ENCODE data around the gene MAP2K4.

Gene MAP2K4

DNA sequence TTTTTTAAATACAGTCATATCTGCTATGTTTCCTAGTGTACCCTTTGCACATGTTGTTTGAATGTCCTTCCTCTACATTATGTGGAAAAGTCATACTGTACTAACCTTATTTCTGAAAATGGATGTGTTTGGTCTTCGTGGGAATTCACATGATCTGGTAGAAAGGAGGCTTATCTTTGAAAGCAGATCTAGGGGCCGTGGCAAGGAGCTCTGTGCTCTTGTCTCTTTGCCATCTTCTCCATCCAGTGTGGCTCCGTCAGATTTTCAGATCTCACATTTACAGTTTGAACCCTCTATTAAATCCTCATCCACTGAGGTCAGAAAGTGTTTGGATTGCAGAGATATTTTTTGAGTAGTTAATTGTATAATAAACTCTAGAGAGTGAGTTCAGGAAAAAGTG is 32.9 kb downstream of the MAP2K4 start:
- Mint-ChIP-seq H3K27me3 (no peaks in the 10 kb centered on the region), H3K27ac (peak overlapping the region; percentile 47), H3K4me1 (ENCODE audit: low read depth) (peaks cover 82% of the 10 kb centered on the region), H3K4me3 (peak overlapping the region; percentile 47), H3K9me3 (no peaks in the 10 kb centered on the region), H3K36me3 (ENCODE audit: low read depth) (peaks cover 30% of the 10 kb centered on the region)
- DNase-seq = no peak

DNA sequence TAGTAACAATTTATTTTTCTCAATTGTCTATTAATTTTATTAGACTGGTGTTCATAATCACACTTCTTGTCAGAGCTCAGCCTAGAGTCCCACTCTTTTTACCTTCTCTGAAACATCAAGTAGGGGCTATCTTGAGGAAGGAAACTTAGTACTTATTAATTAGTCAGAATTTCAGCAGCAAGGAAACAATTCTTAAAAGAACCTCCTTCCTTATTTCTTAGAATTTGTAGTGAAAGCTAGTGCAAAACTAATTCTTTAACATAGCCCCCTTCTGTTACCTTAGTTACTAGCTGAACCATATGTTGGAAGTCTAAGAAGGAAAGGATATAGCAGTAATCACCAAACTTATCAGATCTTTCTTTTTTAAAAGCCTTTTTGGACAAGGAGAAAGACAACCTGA is 35.2 kb downstream of the MAP2K4 start:
- peak overlapping the region; percentile 50 for H3K27ac Mint-ChIP-seq
- no peaks in the 10 kb centered on the region for H3K27me3 Mint-ChIP-seq
- peaks cover 51% of the 10 kb centered on the region for H3K36me3 Mint-ChIP-seq (ENCODE audit: low read depth)
- no peak for DNase-seq
- H3K4me1 Mint-ChIP-seq (ENCODE audit: low read depth) = peaks cover 67% of the 10 kb centered on the region
- no peak overlapping the region for H3K4me3 Mint-ChIP-seq
- H3K9me3 Mint-ChIP-seq = no peaks in the 10 kb centered on the region

DNA sequence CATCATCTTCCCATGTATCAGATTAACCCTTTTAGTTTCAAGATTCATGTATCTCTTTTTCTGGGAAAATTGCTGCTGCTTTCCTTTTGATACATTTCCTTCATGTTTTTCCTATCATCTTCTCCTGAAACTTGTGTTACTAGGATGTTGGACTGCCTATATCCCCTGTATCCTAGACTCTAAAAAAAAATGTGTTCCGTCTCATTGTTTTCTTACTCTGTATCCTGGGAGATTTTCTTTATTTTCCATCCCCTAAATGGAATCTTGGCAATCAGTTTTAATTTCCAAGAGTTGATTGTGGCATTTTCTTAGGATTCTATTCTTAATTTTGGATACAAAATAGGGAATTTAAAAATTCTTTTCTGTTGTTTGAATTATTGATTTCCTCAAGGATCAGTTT is 36.8 kb downstream of the MAP2K4 start:
- no peak overlapping the region for H3K27ac Mint-ChIP-seq
- H3K27me3 Mint-ChIP-seq = no peaks in the 10 kb centered on the region
- H3K36me3 Mint-ChIP-seq (ENCODE audit: low read depth) = peaks cover 67% of the 10 kb centered on the region
- no peak overlapping the region for H3K4me3 Mint-ChIP-seq
- H3K4me1 Mint-ChIP-seq (ENCODE audit: low read depth) = peaks cover 52% of the 10 kb centered on the region
- no peaks in the 10 kb centered on the region for H3K9me3 Mint-ChIP-seq
- DNase-seq = no peak

DNA sequence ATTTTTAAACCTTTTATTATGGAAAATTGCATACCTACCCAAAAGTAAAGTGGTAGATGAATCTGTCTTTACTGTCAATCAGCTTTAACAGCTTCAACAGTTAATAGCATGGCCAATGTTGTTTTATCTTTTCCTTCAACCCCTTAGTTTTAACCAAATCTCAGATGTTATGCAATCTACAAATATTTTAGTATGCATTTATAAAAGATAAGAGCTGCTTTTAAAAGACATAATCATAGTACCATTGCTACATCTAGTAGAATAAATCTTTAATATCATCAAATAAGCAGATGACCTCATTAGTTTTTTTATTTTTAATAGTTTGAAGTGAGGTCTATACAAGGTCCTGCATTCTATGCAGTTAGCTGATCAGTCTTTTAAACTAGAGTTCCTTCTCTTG is 37.9 kb downstream of the MAP2K4 start:
- H3K36me3 Mint-ChIP-seq (ENCODE audit: low read depth) = peaks cover 77% of the 10 kb centered on the region
- no peak overlapping the region for H3K27ac Mint-ChIP-seq
- H3K9me3 Mint-ChIP-seq = no peaks in the 10 kb centered on the region
- H3K4me1 Mint-ChIP-seq (ENCODE audit: low read depth) = peaks cover 44% of the 10 kb centered on the region
- H3K27me3 Mint-ChIP-seq = no peaks in the 10 kb centered on the region
- no peak for DNase-seq
- no peak overlapping the region for H3K4me3 Mint-ChIP-seq

DNA sequence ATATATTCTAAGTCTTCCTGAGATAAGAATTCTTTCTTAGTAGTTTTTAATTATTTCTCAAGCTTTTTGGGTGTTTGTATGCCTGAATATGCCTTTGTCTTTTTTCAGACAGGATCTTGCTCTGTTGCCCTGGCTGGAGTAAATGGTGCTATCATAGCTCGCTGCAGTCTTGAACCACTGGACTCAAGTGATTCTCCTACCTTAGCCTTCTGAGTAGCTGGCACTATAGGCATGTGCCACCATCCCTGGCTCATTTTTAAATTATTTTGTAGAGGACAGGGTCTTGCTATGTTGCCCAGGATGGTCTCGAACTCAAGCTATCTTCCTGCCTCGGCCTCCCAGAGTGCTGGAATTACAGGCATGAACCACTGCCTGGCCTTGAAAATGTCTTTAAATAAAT is 41.6 kb downstream of the MAP2K4 start:
- H3K27me3 Mint-ChIP-seq = no peaks in the 10 kb centered on the region
- no peaks in the 10 kb centered on the region for H3K9me3 Mint-ChIP-seq
- peaks cover 11% of the 10 kb centered on the region for H3K4me1 Mint-ChIP-seq (ENCODE audit: low read depth)
- peaks cover 78% of the 10 kb centered on the region for H3K36me3 Mint-ChIP-seq (ENCODE audit: low read depth)
- no peak for DNase-seq
- H3K27ac Mint-ChIP-seq = no peak overlapping the region
- no peak overlapping the region for H3K4me3 Mint-ChIP-seq

DNA sequence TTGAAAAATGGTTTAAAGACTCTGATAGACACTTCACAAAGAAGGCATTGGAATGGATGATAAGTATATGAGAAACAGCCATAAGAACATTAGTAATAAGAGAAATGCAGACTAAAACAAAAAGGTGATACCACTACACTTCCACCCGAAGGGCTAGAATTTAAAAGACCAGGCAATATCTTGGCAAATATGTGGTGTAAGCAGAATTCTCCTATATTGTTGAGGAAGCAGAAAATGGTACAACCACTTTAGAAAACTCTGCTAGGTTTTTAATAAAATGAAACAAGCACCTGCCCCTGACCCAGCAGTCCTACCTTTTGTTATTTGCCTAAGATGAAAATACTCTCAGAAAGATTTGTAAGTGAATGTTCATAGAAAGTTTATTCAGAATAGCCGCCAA is 43.7 kb downstream of the MAP2K4 start:
- H3K4me3 Mint-ChIP-seq = no peak overlapping the region
- H3K36me3 Mint-ChIP-seq (ENCODE audit: low read depth) = peaks cover 61% of the 10 kb centered on the region
- DNase-seq = no peak
- H3K9me3 Mint-ChIP-seq = no peaks in the 10 kb centered on the region
- H3K27me3 Mint-ChIP-seq = no peaks in the 10 kb centered on the region
- H3K27ac Mint-ChIP-seq = no peak overlapping the region
- peaks cover 4% of the 10 kb centered on the region for H3K4me1 Mint-ChIP-seq (ENCODE audit: low read depth)

DNA sequence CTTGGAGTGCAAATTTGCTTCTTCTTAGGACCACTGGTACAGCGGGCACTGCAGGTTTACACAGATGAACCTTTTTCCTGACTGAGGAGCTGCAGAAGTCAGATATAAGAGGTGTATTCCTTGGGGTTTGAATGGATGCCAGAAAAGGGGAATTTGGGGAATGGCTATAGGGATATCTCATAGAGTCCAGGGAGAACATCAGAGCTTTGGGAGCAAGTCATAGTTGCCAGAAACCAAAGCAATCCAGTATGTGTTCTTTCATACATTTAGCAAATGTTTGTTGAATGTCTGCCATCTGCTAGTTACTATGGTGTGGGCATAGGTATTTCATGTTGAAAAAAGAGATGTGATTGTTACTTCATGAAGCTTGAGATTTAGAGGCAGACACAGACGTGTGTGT is 46.8 kb downstream of the MAP2K4 start:
- H3K36me3 Mint-ChIP-seq (ENCODE audit: low read depth) = peaks cover 44% of the 10 kb centered on the region
- no peak overlapping the region for H3K27ac Mint-ChIP-seq
- no peaks in the 10 kb centered on the region for H3K4me1 Mint-ChIP-seq (ENCODE audit: low read depth)
- H3K9me3 Mint-ChIP-seq = no peaks in the 10 kb centered on the region
- no peak overlapping the region for H3K4me3 Mint-ChIP-seq
- DNase-seq = no peak
- H3K27me3 Mint-ChIP-seq = no peaks in the 10 kb centered on the region

DNA sequence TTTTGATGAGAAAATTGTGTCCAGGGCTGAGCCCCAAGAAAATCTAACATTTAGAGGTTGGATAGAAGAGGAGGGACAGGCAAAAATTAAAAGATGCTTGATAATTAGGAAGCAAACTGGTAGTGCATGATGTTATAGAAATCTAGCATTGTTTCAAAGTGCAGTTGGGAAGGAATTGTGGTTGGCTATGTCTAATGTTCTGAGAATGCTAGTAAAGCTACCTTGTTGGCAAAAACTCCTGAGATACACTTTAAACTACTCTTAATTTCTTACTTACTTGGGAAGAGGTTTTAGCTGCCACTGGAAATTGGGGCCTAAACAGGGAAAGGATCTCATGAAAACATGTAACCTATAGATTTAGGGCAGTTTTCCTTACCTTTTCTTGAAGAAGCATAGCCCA is 48.3 kb downstream of the MAP2K4 start:
- Mint-ChIP-seq H3K27ac (no peak overlapping the region), H3K4me3 (no peak overlapping the region), H3K36me3 (ENCODE audit: low read depth) (peaks cover 42% of the 10 kb centered on the region), H3K9me3 (no peaks in the 10 kb centered on the region), H3K4me1 (ENCODE audit: low read depth) (no peaks in the 10 kb centered on the region), H3K27me3 (no peaks in the 10 kb centered on the region)
- DNase-seq = no peak

DNA sequence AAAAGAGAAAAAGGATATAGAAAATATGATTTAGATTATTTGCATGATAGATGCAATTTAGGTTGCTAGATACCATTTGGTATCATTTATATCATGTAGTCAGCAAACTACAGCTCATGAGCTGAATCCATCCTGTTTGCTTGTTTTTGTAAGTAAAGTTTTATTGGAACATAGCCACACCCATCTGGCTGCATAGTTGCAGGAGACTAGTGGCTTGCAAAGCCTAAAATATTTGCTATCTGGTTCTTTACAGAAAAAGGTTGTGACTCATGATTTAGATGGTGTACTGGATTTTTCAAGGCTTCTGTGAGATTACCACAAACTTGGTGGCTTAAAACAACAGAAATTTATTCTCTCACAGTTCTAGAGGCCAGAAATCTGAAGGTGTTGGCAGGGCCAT is 49.9 kb downstream of the MAP2K4 start:
- no peaks in the 10 kb centered on the region for H3K27me3 Mint-ChIP-seq
- H3K27ac Mint-ChIP-seq = no peak overlapping the region
- H3K9me3 Mint-ChIP-seq = no peaks in the 10 kb centered on the region
- DNase-seq = no peak
- no peaks in the 10 kb centered on the region for H3K4me1 Mint-ChIP-seq (ENCODE audit: low read depth)
- peaks cover 45% of the 10 kb centered on the region for H3K36me3 Mint-ChIP-seq (ENCODE audit: low read depth)
- no peak overlapping the region for H3K4me3 Mint-ChIP-seq

DNA sequence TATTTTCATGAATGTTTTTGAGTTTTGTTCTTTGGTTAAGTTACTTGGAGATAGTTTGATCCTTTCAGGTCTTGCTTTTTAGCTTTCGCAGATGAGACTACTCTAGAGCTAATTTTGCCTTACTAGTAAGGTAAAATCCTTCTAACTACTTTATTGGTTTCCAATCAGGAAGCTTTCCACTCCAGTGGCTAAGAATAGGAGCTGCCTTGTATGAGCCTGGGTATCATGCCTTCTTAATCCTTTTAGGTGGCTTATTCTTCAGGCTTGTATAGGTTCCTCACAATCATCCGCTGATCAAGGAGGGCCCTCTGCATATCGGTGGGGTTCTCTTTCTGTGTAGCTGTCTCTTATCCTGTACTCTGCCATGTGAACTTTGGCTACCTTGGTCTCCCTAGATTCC is 53.7 kb downstream of the MAP2K4 start:
- Mint-ChIP-seq H3K36me3 (ENCODE audit: low read depth) (peaks cover 68% of the 10 kb centered on the region), H3K27ac (no peak overlapping the region), H3K9me3 (no peaks in the 10 kb centered on the region), H3K4me3 (no peak overlapping the region), H3K27me3 (no peaks in the 10 kb centered on the region), H3K4me1 (ENCODE audit: low read depth) (peaks cover 6% of the 10 kb centered on the region)
- DNase-seq = no peak

DNA sequence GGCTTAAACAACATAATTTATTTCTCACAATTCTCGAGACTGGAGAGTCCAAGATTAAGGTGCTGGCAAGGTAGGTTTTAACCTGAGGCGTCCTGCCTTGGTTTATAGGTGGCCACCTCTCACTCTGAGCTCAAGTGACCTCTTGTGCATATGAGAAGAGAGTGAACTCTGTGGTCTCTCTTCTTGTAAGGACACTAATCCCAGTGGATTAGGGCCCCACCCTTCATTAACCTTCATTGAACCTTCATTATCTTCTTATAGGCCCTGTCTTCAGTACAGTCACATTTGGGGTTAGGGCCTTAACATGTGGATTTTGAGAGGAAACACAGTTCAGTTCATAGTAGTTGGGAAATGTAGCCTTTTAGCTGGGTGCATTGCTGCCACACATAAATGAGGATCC is 57.1 kb downstream of the MAP2K4 start:
- peaks cover 12% of the 10 kb centered on the region for H3K4me1 Mint-ChIP-seq (ENCODE audit: low read depth)
- no peak for DNase-seq
- no peak overlapping the region for H3K4me3 Mint-ChIP-seq
- no peaks in the 10 kb centered on the region for H3K27me3 Mint-ChIP-seq
- peaks cover 88% of the 10 kb centered on the region for H3K36me3 Mint-ChIP-seq (ENCODE audit: low read depth)
- no peak overlapping the region for H3K27ac Mint-ChIP-seq
- no peaks in the 10 kb centered on the region for H3K9me3 Mint-ChIP-seq

DNA sequence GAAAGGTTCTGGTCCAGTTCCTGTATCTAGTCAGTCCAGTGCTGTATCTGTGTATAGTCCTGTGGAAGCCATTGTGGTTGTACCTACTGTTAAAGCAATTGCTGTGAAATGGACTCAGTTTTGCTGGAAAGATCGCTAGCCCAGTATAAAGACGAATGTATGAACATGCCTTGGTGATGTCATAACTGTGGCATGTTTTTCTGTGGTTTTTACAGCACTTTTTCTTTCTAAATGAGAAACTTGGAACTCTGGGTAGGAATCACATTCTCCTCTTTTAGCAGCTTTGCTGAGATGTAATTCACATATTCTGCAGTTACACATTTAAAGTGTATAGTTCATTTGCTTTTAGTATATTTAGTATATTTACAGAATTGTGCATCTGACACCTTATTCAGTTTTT is 58.1 kb downstream of the MAP2K4 start:
- no peak overlapping the region for H3K4me3 Mint-ChIP-seq
- no peak overlapping the region for H3K27ac Mint-ChIP-seq
- DNase-seq = no peak
- peaks cover 86% of the 10 kb centered on the region for H3K36me3 Mint-ChIP-seq (ENCODE audit: low read depth)
- H3K4me1 Mint-ChIP-seq (ENCODE audit: low read depth) = peaks cover 12% of the 10 kb centered on the region
- H3K9me3 Mint-ChIP-seq = no peaks in the 10 kb centered on the region
- H3K27me3 Mint-ChIP-seq = no peaks in the 10 kb centered on the region

DNA sequence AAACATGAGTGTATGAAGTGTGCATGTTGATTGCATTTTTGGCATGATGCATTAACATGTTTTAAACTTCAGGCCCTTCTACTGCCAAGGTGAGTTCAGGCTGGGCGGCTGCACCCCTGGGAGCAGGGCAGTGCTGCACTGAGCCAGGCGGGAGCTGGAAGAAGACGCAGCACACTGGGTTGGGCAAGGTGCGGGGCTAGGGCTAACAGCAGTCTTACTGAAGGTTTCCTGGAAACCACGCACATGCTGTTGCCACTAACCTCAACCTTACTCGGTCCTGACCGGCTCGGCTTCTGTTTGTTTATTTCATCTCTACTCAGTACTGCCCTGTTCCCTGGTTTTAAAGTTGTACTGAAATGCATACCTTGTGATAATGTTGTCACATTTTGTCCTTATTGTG is 61.0 kb downstream of the MAP2K4 start:
- H3K27ac Mint-ChIP-seq = no peak overlapping the region
- peaks cover 92% of the 10 kb centered on the region for H3K36me3 Mint-ChIP-seq (ENCODE audit: low read depth)
- no peak overlapping the region for H3K4me3 Mint-ChIP-seq
- DNase-seq = no peak
- no peaks in the 10 kb centered on the region for H3K9me3 Mint-ChIP-seq
- peaks cover 27% of the 10 kb centered on the region for H3K4me1 Mint-ChIP-seq (ENCODE audit: low read depth)
- no peaks in the 10 kb centered on the region for H3K27me3 Mint-ChIP-seq

DNA sequence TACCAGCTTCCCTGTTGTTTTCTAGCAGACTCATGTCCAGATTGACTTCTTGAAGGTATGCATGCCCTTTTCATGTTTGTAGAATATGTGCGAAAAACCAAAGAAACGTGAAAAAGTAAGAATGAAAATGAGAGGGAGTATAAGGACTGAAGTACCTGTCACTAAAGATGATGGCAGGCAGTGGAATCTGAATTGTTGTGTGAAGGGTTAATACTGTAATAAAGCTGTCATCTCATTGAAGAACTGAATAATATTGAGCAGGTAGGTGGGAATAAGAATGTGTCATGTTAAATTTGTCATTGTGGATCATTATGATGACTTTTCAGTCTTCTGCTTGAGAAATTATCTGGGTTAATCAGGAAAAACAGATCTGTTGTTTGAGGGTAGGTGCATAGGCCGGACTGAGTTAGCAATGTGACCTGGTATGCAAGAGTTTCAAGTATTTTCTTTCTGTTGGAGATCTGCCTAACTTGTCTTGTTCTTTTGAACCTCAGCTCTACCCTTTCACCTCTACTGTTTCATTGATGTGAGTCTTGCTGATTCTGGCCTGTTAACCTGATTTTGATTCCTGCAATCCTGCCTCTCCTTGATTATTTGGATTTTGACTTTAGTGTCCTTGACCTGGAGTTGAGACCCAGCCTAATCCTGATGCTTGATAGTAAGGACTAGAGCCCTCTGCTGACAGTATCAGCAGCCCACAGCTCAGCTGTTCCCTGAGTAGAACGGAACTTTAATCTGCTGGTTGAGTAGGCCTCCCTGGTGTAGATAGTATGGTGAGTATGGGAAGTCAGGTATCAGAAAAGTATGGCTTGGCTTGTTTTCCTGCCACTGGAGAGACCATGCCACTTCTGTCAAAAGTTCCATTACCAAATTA is 64.6 kb downstream of the MAP2K4 start:
- Mint-ChIP-seq H3K4me1 (ENCODE audit: low read depth) (peaks cover 39% of the 10 kb centered on the region), H3K9me3 (no peaks in the 10 kb centered on the region), H3K4me3 (no peak overlapping the region), H3K27ac (no peak overlapping the region), H3K27me3 (no peaks in the 10 kb centered on the region), H3K36me3 (ENCODE audit: low read depth) (peaks cover 83% of the 10 kb centered on the region)
- DNase-seq = no peak

DNA sequence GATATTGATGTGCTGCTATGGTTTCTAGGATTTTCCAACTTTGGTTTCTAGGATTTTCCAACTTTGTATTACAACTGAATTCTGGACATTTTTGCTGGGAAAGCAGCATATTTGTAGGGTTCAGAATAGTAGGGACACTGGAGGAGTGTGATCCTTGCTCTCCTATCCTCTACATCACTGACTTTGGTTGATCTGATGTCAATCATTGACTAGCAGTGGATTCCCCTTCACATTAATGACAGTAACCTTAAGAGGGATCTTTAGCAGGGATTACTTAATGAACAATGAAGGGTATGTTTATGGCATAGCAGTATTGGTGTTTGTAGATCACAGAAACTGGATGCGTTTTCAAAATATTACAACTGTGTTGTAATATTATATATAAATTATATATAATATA is 67.4 kb downstream of the MAP2K4 start:
- DNase-seq = no peak
- H3K36me3 Mint-ChIP-seq (ENCODE audit: low read depth) = peaks cover 74% of the 10 kb centered on the region
- no peak overlapping the region for H3K27ac Mint-ChIP-seq
- H3K27me3 Mint-ChIP-seq = no peaks in the 10 kb centered on the region
- no peaks in the 10 kb centered on the region for H3K9me3 Mint-ChIP-seq
- no peak overlapping the region for H3K4me3 Mint-ChIP-seq
- peaks cover 33% of the 10 kb centered on the region for H3K4me1 Mint-ChIP-seq (ENCODE audit: low read depth)
